ENCODE measurements around the gene MEF2C. TPM values are rescaled to one million over a fixed set of nuclear protein-coding genes. Genes with fewer than 3 reads are reported as not detected.

MEF2C gene
- total RNA-seq, 1 donor from 2014 or later: 29.6 TPM

GRCh38 chr5:88769165-88769564, 113.8 kb downstream of the MEF2C start:
- no peak for TF ChIP-seq CTCF (IDR thresholded peaks at IDR 0.05)
- Mint-ChIP-seq H3K4me1 (ENCODE audit: low read depth) (peaks cover 9% of the 10 kb centered on the region), H3K9me3 (ENCODE audit: low read depth) (no peaks in the 10 kb centered on the region), H3K4me3 (ENCODE audit: unreplicated experiment) (no peak overlapping the region), H3K27ac (ENCODE audit: unreplicated experiment) (peak overlapping the region; percentile 45), H3K27me3 (ENCODE audit: low read depth) (no peaks in the 10 kb centered on the region), H3K36me3 (ENCODE audit: low read depth) (peaks cover 9% of the 10 kb centered on the region)
- no peak for DNase-seq (ENCODE audit: low spot score)

GRCh38 chr5:88768411-88768810, 114.6 kb downstream of the MEF2C start:
- DNase-seq (ENCODE audit: low spot score): no peak
- Mint-ChIP-seq H3K4me1 (ENCODE audit: low read depth) (peaks cover 9% of the 10 kb centered on the region), H3K27ac (ENCODE audit: unreplicated experiment) (no peak overlapping the region), H3K27me3 (ENCODE audit: low read depth) (no peaks in the 10 kb centered on the region), H3K4me3 (ENCODE audit: unreplicated experiment) (no peak overlapping the region), H3K36me3 (ENCODE audit: low read depth) (peaks cover 6% of the 10 kb centered on the region), H3K9me3 (ENCODE audit: low read depth) (no peaks in the 10 kb centered on the region)
- TF ChIP-seq CTCF (IDR thresholded peaks at IDR 0.05): no peak

GRCh38 chr5:88765798-88766197, 117.2 kb downstream of the MEF2C start:
- no peak for TF ChIP-seq CTCF (IDR thresholded peaks at IDR 0.05)
- H3K4me3 Mint-ChIP-seq (ENCODE audit: unreplicated experiment): no peak overlapping the region
- H3K27ac Mint-ChIP-seq (ENCODE audit: unreplicated experiment): no peak overlapping the region
- no peak for DNase-seq (ENCODE audit: low spot score)
- no peaks in the 10 kb centered on the region for H3K9me3 Mint-ChIP-seq (ENCODE audit: low read depth)
- H3K27me3 Mint-ChIP-seq (ENCODE audit: low read depth): no peaks in the 10 kb centered on the region
- H3K36me3 Mint-ChIP-seq (ENCODE audit: low read depth): peaks cover 5% of the 10 kb centered on the region
- peaks cover 18% of the 10 kb centered on the region for H3K4me1 Mint-ChIP-seq (ENCODE audit: low read depth)

- no peak overlapping the region for H3K4me3 Mint-ChIP-seq (ENCODE audit: unreplicated experiment)
- no peaks in the 10 kb centered on the region for H3K9me3 Mint-ChIP-seq (ENCODE audit: low read depth)
- H3K27ac Mint-ChIP-seq (ENCODE audit: unreplicated experiment): no peak overlapping the region
- TF ChIP-seq CTCF (IDR thresholded peaks at IDR 0.05): no peak
- H3K4me1 Mint-ChIP-seq (ENCODE audit: low read depth): peaks cover 16% of the 10 kb centered on the region
- DNase-seq (ENCODE audit: low spot score): no peak
- H3K36me3 Mint-ChIP-seq (ENCODE audit: low read depth): peaks cover 4% of the 10 kb centered on the region
- H3K27me3 Mint-ChIP-seq (ENCODE audit: low read depth): no peaks in the 10 kb centered on the region
Observed at GRCh38 chr5:88765171-88765570, 117.8 kb downstream of the MEF2C start.

GRCh38 chr5:88761939-88762338, 121.0 kb downstream of the MEF2C start:
- TF ChIP-seq CTCF (IDR thresholded peaks at IDR 0.05): no peak
- Mint-ChIP-seq H3K4me3 (ENCODE audit: unreplicated experiment) (no peak overlapping the region), H3K27ac (ENCODE audit: unreplicated experiment) (no peak overlapping the region), H3K27me3 (ENCODE audit: low read depth) (no peaks in the 10 kb centered on the region), H3K4me1 (ENCODE audit: low read depth) (peaks cover 9% of the 10 kb centered on the region), H3K36me3 (ENCODE audit: low read depth) (peaks cover 14% of the 10 kb centered on the region), H3K9me3 (ENCODE audit: low read depth) (no peaks in the 10 kb centered on the region)
- DNase-seq (ENCODE audit: low spot score): no peak

All from chondrocyte (in vitro differentiated cells).